Measurements from ENCODE around the gene MBNL1.
A peak's percentile ranks its signal among the peaks of the same experiment; 100 is the strongest.
"Not testable (repeated sequence)": the region's sequence is repeated elsewhere in the genome, so short reads cannot be mapped to it uniquely, and the experiment has no call there.

MBNL1 gene

DNA sequence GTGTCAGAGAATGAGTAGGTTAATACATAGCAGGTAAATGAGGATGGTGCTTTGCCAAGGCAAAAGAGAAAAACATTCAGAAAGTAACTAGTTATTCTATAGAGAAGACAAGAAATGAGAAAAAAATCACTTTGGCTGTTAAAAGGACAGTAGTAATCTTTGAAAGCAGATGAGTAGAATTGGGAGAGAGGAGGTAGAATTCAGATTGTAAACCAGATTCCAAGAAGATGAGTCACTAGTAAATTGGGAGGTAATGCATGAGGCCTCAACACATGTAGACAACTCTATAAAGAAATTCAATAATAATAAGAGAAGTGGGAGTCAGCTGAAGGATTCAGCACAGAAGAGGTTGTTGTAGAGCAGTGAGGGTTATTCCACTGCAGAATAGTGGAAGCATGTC lies 81.4 kb downstream of the MBNL1 start:
- no peak for DNase-seq

DNA sequence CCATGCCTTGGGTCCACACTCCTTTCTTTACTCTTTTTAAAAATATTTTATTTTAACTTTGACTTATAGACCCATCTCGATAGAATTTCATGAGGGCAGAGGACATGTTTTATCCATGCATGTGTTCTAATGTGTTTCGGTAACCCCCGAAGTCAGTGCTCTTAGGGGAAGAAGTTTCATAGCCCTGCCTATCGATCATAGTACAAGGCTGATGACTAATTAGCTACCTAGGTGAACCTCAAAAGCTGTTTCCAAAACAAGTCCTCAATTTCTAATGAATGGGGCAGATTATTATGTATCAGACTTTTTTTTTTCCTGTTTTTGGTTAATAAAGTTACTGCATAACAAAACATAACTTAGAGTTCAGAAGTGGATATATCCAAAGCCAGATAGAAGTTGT lies 82.0 kb downstream of the MBNL1 start:
- no peak for DNase-seq

DNA sequence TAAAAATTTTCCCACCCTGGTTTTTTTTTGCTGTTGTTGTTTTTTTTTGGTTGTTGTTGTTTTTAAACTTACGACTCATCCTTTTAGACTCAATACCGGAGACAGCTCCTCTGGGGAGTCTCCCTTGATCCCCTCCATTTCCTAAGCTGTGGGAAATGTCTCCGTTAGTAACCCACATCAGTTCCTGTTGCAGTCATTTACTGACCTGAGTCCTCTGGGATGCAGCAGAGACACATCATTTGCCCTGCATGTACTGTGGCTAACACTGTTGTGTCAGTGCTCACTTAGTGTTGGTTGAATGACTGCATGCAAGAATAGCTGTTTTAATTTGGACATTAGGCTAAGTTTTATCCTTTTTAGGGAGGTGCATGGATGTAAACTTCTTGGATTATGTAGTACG lies 83.8 kb downstream of the MBNL1 start:
- no peak for DNase-seq

DNA sequence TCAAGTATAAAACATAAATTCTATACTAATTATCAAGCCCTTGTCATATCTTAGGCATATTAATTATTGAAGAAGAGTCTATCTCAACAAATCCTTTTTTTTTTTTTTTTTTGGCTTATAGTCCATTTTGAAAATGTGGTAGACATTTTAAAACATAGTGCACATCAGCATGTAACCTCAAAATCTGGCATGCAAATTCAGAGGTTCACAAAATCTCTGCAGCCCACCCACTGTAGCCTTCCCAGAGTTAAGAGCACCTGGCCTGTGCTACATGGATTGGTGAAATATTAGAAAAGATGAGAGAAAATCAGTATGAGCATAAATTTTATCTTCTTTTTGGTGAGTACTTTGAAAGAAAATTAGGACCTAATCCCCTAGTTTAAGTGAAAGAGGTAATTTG lies 84.8 kb downstream of the MBNL1 start:
- DNase-seq: no peak

DNA sequence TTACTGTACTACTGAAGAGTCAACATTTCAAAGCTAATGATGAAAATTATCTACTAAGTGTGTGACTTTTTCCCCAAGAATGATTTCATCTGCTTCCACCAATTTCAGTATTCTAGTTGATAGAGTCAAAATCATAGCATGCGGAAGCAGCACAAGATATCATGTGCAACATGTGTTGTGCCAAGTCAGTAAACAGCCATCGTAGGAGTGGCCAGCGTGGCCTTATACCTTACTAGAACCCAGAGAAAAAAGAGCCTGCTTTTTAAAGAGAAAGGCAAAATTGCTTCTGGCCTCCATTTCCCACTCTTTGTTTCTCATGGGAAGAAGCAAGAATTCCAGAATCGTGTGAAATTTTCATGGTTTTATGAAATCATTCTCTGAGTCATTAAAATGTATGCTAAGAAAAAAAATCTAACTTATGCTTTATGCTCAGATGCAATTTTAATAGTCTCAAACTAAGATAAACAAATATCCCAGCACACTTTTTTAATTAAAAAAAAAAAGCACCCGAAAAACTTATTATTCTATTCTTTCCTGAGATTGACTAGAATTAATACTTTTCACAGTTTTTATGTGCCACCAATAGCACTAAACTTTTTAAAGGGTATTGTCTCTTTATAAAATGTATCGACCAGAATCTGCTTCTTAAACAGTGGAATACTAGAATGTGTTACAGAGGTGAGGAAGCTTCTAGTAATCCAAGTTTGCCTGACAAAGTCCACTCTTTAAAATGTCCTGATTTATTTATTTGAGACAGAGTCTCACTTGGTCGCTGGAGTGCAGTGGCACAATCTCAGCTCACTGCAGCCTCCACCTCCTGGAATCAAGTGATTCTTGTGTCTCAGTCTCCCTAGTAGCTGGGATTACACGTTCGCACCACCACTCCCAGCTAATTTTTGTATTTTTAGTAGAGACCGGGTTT lies 87.3 kb downstream of the MBNL1 start:
- no peak for DNase-seq

DNA sequence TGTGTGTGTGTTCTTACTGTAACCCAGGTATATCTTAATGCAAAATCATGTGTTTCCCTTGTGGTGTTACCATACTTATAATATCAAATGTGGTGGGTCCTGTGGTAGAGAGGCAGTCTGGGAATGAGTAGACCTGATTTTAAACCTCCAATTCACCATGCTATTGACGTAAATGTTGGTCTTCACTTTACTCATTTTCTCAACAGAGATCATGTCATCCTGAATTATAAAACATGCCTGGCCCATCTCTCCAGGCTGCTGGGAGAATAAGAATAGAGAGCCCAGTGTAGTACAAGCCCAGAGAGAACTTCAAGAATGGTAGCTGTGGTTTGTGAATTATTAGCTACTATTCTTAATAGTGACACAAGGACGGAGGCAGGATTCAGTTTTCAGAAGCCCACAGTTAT lies 88.1 kb downstream of the MBNL1 start:
- no peak for DNase-seq

DNA sequence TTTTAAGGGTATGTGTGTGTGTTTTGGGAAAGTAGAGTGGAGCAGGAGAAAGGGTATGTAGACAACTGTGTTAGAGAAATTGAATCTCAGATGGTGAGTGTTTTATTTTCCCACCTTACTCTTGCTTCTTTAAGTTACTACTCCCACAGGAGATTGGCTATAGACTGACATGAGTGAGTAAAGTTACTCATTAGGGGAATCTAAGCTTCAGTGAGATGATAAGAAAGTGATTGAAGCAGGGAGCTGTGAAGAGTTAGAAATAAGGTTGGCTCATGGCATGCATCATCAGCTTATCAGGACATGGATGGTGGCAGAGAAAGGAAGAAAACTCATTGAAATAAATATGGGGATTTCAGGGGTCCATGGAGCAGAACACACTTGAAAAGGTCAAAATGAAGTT lies 88.9 kb downstream of the MBNL1 start:
- no peak for DNase-seq

DNA sequence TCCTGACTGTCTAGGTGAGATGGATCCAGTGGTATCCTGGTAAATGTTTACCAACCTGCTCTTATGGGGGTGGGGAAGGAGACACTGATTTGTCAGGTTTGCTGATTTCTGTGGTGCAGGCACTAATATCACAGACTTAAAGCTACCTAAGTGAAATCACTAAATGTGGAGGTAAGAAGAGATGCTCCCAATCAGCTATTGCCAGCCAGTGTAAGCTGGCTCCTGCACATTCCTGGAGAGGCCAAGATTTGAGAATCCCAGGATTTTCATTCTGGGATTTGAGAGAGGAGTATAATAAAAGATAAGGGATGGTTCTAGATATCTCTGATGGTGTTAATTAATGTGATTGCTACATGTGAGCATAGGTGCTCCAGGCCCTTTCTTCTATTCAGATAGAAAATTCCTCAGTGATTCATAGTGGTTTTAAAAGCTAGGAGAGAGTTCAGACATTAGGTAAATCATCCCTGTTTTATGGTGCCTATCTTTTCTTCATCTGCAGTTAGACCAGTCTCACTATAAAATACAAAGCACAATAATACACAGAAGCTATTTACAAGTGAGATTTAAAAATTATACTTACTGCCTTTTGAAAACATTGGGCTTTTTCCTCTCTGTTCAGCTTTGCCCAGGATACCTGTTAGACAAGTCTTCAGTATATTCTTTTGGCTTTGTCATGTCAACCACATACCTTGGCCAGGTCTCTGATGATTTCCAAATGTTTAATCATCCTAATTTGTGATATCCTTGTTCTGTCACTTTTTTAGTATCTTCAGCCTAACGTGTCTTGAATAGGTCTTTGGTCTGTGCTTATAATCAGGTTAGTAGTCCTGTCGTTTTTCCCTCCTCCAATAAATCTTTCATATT lies 90.9 kb downstream of the MBNL1 start:
- DNase-seq: no peak

DNA sequence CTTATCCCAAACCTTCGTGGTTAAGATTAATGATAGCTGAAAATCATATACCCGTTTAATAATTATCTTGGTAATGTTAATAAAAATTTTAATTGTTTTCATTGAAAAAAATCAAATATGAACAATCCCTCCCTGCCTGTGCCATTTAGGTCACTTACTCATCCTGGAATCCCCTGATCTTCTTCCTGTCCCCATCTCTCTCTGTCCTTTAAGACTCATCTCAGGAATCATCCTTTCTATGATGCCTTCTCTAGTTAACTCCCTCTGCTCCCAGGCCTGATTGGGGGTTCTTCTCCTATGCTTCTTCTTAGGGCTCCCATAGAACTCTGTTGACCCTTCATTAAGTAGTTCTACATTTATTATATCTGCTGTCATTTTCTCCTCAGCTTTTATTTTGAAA lies 91.6 kb downstream of the MBNL1 start:
- DNase-seq: no peak

DNA sequence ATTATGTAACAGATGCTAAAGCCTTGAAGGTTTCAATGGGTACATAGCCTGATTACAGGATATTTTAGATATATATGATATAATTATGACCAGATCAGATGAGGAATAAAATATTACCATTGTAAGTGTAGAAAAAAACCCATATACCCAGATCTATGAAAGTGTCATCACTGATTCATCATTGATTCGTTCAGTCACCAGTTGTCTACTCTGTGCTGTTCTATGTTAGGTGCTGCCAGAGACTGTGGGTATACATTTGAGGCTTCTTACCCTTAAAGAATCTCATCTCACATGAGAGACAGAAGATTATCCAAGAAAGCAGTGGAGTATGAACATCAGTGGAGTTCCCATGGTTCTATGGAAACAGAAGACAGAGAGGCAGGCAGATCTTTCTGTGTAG lies 92.2 kb downstream of the MBNL1 start:
- no peak for DNase-seq

DNA sequence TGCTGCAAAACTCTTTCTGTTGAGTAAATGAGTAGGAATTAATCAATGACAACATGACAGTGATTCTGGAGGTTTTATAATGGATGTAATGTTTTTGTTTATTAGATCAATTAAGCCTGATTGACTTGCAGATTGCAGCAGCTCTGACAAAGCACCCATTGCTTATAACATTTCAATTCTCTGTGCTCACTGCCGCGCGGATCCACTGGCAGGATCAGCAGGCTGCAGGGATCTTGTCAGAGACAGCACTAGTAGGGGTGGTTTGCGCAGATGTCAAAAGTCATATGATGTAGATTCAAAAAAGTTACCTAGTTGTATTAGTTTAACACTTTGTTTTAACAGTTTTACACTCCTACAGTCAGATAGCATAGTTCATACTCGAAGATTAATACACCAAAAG lies 93.4 kb downstream of the MBNL1 start:
- no peak for DNase-seq

DNA sequence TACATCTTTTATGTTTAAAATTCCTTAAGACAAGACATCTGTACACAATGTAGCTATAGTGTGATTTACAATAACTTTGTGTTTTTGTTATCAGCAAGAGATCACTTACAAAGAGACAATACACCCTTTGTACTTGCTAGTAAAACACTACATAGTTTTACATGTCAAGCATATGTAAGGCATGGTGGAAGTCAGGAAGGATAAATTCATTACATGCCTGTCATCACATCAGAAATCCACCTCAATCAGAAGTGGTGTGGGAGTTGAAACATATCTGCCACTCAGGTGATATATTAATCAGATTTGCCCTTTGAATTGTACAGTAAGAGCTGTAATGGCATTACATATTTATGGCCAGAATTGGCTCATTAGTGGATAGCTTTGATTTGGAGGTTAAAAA lies 95.5 kb downstream of the MBNL1 start:
- DNase-seq: no peak

DNA sequence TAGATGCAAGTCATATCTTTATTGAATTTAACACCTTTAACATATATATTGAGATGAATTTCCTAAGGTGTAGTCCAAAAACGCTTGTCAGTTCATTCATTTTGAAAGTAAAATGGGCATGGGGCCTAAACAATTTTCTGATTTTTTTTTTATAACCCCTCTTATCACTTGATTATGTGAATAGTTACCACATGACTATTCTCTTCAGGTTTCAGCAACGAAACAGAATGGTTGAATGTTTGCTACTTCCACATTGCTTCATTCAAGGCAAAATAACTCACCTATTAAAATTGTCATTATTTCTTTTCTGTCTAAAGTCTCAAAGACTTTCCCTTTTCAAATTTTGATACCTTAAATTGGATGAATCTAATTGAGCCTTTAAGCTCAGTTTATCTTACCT lies 96.4 kb downstream of the MBNL1 start:
- no peak for DNase-seq

DNA sequence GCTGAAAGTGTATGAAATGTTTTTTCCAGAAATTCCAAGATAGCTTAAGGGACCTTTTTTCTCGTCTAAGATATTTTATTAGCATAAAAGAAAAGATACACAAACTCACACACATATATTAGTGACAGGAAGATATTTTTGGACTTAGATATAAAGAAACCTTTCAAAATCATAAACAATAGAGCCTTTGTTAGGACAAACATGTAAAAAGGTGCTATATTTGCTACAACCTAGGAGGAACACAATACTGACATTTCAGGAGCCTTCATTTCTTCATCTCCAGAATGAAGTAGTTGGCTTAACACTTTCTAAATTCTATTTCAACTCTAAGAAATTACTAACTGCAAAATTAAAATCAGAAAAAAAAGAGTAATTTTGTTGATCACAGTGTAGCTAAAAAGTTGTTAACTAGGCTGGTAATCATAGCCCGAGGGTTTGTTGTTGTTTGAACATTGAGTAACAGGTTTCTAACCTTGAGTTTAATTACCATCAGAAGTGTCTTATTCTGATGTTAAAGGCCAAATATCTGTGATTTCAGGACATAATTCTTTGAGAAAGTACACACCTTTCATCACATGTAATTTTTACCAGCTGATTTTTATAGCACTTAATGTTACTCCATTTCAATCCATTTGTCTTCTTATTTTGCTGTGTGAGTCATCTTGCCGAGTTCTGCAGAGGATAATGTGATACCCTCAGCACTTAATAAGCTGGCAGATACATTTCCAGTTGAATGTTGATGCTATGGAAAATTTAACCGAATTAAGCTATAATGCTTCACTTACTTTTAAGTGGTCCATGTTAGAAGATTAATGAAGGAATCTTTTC lies 97.3 kb downstream of the MBNL1 start:
- DNase-seq: no peak

DNA sequence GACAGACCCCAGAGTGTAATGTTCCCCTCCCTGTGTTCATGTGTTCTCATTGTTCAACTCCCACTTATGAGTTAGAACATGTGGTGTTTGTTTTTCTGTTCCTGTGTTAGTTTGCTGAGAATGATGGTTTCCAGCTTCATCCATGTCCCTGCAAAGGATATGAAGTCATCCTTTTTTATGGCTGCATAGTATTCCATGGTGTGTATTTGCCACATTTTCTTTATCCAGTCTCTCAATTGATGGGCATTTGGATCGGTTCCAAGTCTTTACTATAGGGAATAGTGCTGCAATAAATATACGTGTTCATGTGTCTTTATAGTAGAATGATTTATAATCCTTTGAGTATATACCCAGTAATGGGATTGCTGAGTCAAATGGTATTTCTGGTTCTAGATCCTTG lies 98.5 kb downstream of the MBNL1 start:
- not testable (repeated sequence) for DNase-seq

DNA sequence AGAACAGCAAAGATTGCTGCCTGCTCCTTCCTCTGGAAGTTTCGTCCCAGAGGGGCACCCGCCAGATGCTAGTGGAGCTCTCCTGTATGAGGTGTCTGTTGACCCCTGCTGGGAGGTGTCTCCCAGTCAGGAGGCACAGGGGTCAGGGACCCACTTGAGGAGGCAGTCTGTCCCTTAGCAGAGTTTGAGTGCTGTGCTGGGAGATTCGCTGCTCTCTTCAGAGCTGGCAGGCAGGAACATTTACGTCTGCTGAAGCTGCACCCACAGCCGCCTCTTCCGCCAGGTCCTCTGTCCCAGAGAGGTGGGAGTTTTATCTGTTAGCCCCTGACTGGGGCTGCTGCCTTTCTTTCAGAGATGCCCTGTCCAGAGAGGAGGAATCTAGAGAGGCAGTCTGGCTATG lies 103.9 kb downstream of the MBNL1 start:
- not testable (repeated sequence) for DNase-seq

DNA sequence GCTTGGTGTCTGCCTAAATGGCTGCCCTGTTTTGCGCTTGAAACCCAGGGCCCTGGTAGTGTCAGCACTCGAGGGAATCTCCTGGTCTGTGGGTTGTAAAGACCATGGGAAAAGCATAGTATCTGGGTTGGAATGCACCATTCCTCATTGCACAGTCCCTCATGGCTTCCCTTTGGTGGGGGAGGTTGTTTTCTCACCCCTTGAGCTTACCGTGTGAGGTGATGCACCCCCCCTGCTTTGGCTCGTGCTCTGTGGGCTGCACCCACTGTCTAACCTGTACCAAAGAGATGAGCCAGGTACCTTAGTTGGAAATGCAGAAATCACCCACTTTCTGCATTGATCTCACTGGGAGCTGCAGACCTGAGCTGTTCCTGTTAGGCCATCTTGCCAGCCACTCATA lies 104.7 kb downstream of the MBNL1 start:
- no peak for DNase-seq

DNA sequence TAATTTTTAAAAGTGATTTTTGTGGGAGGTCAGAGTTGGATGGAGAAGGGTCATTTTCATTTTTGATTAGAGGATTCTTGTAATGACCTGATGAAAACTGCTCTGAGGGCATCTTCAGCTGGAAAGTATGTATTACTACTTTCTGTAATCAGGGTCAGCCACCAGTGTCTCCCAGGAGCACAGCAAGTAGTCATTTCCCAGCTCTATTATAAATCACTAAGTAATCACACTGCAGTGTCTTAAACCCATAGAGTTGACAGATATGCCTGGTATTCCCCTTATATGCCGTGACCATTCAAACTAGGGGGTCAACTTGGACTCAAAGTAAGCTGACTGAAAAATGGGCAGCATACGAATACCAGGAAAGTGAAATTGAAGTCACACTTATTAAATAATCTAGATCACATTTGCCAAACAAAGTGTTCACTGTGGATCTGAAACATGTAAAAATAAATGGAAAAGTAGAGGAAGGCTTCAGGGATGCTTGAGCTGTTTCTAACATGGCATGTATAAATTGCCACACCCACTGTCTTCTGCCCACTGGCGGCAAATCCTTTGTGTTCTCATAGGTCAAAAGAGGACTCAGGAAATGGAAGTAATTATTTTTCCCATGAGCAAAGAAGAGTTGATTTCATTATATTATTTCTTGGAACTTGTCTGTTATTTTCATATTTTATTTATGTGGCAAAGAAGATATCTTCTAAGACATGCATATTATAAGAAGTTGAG lies 105.7 kb downstream of the MBNL1 start:
- no peak for DNase-seq

DNA sequence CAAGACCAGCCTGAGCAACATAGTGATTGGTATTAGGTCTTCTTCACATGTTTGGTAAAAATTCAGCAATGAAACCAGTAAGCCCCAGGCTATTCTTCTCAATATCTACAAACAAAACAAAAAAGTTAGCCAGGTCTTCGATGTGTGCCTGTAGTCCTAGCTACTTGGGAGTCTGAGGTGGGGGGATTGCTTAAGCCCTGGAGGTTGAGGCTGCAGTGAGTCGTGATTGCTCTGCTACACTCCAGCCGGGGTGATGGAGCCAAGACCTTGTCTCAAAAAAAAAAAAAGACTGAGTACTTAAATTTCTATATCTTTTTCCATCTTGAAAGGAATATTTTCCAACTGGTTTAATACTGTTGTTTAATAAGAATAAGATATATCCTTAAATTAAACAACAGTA lies 106.8 kb downstream of the MBNL1 start:
- DNase-seq: no peak

DNA sequence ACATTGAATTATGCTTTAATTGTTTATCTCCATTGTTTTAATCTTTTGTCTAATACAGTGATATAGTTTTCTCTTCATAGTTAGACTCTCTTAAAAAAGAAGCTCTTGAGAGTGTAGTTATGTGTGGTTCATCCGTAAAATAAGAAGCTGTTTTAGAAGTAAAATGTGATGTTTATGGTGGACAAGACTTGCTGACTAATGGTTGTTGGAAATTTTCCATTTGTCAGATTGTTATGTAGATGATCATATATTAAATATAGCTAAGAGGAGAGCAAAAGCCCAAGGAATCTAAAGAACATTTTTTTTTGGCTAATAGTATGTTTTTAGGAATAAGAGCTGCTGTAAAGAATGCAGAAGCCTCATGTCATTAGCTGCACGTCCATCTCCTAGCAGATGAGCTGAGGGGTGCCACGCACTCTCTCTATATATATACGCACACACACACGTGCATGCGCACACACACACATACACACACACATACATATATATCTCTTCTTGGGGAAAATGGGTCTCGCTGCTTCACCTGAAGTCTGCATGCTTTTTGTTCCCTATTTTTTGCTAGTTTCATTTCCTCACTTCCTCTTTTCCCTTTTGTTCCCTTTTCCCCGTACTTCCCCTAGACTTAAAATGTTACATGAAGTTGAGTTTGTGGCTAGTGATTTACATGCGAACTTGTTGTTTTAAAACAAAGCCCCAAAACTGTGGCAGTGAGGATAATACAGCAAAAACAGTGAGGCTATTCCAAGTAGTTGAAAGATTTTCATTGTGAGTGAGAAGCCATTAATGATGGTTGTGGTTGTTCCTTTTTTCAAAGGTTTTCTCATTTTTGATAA lies 107.8 kb downstream of the MBNL1 start:
- DNase-seq: peak; percentile 72 to 92

DNA sequence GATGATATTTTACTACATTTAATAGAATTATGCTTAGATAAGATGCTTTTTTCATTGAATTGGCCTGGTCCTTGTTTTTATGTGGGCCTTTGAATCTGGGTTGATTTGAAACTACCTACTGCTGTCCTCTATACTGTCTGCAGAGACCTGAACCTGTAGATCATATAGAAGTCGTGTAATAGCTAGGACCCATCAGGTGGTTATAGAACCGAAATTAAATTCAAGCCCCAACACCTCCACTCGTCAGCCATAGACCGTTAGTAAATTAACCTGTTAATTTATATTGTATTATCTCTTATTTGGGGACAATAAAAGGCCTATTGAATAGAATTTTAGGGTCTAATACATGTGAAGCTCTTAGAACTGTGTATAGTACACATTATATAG lies 108.4 kb downstream of the MBNL1 start:
- no peak for DNase-seq
